Left renal pelvis (tissue), 4 donors: ENCODE measurements around the gene TRA2A. TPM values are rescaled to one million over a fixed set of nuclear protein-coding genes. Genes with fewer than 3 reads are reported as not detected.
A peak's percentile ranks its signal among the peaks of the same experiment; 100 is the strongest.
"Not testable (repeated sequence)": the region's sequence is repeated elsewhere in the genome, so short reads cannot be mapped to it uniquely, and the experiment has no call there.

ENCODE experiments used
- DNase-seq, 4 donors: peaks; one replicate each; pipeline ENCODE4 v3.0.0-alpha.2; 2013; ENCODE audit warnings: low read depth in 4 of 4, low spot score in 3 of 4
- polyA plus RNA-seq, 4 donors: library from polyadenylated mRNA; unstranded; fragments of 120-200 nt; gene quantifications; one replicate each; pipeline ENCODE4 v1.2.1, GENCODE V29; 2013; ENCODE audit not compliant: insufficient read length in 4 of 4

TRA2A gene
- 100 to 1,000 TPM; 178 to 272 (median 201) TPM for polyA plus RNA-seq

GRCh38 chr7:23531794-23532489 lies at the start of gene TRA2A:
TRA2A (minus strand) TSS chr7:23531981; CDS start chr7:23531824, 157 bp downstream.
- peak; percentile 86 to 94 (median 90) for DNase-seq

DNA sequence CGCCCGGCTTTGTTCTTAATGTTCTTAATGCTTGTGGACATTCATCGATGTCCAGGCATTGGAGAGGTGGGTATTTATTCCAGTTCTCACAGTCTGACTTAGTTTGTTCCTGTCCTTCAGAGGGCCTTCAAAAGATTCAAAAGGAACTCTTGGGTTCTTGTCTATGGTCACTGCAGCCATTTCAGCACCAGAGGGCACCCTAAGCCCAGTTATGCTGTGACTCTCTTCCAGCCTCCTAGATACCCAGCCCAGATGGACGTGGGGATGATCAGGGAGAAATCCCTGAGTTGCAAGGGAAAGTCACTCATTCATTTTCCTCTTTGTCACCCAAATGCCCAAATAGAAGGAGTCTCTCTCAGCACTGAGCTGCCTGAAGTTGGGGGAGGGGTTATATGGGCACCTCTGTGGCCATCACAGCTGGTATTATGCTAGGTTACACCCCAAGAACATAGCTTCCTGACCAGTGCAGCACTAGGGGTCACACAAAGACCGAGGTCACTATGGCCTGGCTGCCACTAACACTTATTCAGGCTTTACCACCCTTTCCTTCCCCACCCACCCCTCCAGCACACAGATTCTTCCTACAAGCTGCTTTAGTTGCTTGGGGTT lies 38.9 kb upstream of the TRA2A start:
- DNase-seq: peak; percentile 47 to 62 (median 53)

DNA sequence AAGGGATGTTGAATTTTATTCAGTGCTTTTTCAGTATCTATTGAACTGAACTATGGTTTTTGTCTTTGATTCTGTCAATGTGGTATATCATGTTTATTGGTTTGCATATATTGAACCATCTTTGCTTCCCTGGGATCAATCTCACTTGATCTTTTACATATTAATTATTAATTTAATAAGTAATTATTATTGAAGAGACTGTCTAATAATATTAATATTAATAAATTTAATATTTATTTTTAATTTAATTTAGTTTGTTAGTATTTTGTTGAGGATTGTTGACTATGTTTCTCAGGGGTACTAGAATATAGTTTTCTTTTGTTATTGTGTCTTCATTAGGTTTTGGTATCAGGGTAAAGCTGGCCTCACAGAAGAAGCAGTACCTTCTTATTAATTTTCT lies 26.5 kb upstream of the TRA2A start:
- no peak for DNase-seq

DNA sequence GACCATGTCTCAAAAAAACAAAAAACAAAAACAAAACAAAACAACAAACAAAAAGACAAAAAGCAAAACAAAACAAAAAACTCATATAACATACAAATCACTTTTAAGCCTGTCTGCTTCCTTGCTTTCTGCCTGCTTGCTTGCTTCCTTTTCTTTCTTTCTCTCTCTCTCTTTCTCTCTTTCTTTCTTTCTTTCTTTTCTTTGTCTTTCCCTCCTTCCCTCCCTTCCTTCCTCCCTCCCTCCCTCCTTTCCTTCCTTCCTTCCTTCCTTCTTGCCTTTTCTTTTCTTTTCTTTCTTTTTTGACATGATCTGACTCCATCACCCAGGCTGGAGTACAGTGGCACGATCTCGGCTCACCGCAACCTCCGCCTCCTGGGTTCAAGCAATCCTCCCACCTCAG lies 15.9 kb upstream of the TRA2A start:
- DNase-seq: no peak

DNA sequence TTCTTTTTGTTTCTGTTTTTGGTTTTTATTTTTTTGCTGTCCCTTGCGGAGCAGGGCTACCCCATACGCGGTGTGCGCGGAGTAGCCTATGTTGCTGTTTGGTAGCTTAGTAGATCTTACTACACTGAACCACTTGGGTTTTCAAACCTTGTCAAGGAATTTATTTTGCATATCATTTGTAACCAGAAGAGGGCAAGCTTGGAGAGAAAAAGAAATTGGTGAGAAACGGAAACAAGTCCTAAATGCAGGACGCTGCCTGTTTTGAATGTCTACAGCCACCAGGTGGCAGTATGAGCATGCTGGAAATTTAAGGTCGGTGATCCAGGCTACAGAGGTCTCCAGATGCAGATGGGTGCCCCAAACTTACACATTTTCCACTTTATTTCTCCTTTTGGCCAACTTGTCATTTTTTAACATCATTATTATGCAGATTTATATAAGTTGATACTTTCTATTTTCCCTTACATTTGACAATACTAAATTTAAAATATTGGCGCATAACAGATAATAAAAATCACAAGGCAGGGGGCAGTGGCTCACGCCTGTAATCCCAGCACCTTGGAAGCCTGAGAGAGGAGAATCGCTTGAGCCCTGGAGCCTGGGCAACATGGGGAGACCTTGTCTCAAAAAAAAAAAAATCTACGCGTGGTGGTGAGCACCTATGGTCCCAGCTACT lies 15.3 kb upstream of the TRA2A start:
- peak; percentile 66 to 82 (median 80) for DNase-seq

- DNase-seq: no peak
Measured at GRCh38 chr7:23545493-23545892, 13.7 kb upstream of the TRA2A start.

GRCh38 chr7:23544913-23545354 lies 13.2 kb upstream of the TRA2A start:
- no peak for DNase-seq

- DNase-seq: no peak
Measured at GRCh38 chr7:23542752-23543151, 11.0 kb upstream of the TRA2A start.

GRCh38 chr7:23539494-23539907 lies 7.7 kb upstream of the TRA2A start:
- DNase-seq: no peak

- no peak for DNase-seq
Measured at GRCh38 chr7:23538301-23538700, 6.5 kb upstream of the TRA2A start.

- no peak for DNase-seq
Measured at GRCh38 chr7:23533238-23533604, 1.4 kb upstream of the TRA2A start.

DNA sequence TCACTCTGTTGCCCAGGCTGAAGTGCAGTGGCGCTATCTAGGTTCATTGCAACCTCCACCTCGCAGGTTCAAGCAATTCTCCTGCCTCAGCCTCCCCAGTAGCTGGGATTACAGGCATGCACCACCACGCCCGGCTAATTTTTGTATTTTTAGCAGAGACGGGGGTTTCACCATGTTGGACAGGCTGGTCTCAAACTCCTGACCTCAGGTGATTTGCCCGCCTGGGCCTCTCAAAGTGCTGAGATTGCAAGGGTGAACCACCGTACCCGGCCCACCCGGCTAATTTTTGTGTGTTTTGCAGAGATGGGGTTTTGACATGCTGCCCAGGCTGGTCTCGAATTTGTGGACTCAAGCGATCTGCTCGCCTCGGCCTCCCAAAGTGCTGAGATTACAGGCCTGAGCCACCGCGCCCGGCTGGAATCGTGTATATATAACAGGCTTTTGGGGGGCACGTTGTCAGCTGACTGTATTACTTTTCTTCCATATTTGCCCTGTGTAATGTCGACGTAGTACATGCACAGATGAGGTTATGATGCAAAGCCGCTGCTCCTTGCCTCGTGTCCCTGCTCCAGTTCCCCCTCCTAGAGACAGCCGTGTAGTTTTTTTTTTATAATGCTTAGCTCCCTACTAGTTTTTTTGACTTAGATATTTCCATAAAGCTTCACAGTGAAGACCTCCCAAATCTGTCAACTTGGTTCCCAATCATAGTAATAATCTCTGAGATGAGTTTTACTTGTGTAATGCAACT lies 883 bp upstream of the TRA2A start:
- no peak for DNase-seq

DNA sequence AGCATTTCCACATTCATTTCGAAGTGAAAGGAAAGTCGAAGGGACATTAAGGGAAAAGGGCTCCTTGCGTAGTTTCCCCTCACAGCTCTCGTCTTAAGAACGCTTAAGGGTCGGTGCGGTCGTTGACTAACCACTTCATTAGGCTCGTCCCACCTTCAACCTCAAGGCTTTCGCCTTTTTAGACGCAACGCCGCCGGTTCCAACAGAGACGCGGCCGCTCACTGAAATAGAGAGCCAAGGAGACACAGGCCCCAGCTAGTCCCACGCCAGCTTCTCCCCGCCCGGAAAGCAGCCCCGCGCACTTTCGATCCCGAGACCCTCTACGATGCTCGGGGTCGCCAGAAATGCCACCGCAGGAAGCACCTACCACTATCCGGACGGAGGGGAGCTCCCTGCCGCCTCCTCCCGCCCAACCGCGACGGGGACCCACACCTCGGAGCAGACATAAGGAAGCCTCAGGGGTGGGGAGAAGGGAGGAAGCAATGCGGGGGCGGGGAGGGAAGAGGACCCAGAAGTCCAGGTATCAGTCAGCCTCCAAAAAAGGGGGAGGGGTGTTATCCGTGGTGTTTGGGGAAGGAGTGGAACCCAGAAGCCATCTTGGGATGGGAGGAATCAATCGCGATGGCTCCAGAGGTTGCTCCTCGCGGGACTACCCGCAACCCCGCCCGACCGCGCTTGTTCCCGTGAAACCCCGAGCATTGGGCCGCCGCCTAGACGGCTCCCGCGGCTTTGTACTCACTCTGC lies 559 bp downstream of the TRA2A start:
- DNase-seq: peak in 2 of 4 donors; percentile 52 to 61

GRCh38 chr7:23530405-23530804 lies 1.4 kb downstream of the TRA2A start:
- peak in 2 of 4 donors; percentile 50 to 54 for DNase-seq

DNA sequence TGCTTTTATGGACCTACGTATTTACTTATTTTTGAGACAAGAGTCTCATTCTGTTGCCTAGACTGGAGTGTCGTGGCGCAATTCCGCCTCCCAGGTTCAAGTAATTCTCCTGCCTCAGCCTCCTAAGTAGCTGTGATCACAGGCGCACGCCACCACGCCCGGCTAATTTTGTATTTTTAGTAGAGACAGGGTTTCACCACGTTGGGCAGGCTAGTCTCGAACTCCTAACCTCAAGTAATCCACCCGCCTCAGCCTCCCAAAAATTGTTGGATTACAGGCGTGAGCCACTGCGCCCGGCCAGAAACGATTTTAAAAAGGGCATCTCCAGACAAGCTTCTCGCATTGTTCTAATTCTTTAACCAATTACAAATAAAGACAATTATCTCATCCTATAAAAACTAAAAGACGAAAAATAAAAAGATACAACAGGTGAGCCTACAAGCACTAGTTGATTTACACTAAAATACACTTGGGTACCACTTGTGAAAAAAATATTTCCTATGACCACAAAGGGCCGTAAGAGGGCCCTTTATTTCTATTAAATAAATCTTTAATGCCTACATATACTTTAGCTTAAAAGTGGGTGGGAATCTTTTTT lies 2.4 kb downstream of the TRA2A start:
- no peak for DNase-seq

GRCh38 chr7:23525611-23526010 lies 6.2 kb downstream of the TRA2A start:
- not testable (repeated sequence) for DNase-seq

DNA sequence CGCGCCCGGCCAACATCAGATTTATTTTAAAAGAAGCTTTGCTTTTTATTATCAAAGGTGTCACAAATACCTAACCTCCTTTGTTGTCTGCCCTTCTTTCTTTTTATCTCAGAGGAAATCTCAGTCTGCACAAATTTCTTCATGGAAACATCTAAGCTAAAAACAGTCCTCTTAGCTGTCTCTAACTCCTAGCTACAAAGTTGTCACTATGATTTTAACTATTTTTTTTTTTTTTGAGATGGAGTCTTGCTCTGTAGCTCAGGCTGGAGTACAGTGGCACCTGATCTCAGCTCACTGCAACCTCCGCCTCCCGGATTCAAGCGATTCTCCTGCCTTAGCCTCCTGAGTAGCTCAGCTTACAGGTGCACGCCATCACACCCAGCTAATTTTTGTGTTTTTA lies 7.3 kb downstream of the TRA2A start:
- DNase-seq: no peak

DNA sequence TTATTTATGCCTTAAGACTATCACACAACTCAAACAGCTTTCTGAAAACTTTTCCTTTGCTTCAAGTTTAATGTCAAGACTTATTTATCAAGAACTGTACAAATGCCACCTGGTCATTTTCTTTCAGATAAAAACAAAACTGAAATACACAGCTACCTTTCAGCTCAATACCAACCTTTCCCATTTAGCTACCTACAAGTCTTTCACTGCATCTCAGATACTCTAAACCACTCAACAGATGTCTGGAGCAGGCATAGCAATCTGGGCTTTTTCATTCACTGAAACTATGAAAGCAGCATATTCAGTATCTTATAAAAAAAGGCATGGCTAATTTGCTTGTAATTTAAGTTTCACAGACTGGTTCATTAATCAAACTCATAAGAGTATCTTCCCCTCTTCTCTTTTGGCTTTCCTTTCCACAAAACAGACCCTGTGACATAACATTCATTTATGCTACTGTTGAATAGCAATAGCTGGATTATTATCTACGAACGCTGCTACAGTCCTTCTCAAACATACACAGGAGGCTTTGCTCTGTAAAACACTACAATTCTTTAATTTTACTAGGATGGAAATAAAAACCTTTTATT lies 8.2 kb downstream of the TRA2A start:
- DNase-seq: no peak

GRCh38 chr7:23520582-23520981 lies 11.2 kb downstream of the TRA2A start:
- DNase-seq: no peak

DNA sequence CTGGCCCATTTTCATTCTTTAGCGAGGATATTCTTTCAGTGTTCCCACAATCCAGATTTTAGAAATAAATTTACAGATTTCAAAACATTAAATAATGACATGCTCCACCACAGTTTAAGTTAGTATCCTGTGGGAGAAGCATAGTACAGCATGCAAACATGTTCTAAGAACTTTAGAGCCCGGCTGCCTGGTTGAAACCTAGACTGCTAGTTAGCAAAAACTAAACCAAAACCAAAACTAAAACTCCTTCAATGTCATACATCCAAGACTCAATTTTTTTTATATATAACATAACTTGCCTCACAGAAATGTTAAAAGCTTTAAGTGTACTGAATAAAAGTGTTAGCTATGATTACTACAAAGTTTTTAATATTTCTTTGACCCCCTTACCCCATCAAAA lies 17.0 kb downstream of the TRA2A start:
- no peak for DNase-seq
